ENCODE results near the gene FOLR3.
"Not testable (repeated sequence)": the region's sequence is repeated elsewhere in the genome, so short reads cannot be mapped to it uniquely, and the experiment has no call there.

FOLR3 gene

DNA sequence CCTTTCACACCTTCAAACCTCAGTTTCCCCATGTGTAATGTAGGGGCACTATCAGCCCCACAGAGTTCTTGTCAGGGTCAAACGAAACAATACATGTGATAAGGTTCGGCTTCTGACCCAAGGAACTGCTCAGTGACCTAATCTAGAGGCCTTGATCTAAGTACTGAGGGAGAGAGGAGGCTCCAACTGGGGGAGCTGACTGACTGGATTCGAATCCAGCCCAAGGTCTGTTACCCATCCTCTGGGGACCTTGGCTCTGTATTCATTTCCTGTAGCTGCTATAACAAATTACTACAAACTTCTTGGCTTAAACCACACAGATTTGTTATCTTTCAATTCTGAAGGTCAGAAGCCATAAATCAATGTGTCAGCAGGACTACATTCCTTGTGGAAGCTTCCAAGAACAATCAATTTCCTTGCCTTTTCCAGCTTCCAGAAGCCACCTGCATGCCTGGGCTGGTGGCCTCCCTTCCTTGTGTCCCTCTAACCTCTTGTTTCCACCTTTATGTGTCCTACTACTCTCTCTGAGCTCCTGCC, 12.3 kb upstream of the FOLR3 start:
- no peak for DNase-seq (ENCODE audit: low read depth)

DNA sequence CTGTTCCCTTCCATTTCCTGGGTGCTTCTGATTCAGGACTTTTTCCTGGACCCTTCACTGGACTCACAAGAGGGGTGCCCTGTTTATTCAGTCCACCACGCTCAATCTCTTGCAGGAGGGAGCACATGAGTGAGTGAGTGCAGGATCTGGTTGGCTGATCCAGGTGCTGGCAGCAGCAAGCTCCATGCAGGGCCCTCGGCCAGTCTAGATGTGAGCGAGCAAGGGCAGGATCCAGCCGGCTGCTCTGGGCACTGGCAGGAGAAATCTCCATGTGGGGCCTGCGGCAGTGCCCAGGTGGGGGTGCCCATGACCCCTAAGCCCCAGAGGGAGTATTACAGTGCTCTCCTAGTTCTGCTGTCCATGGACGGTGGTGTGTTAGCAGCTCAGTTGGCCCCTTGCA, 11.5 kb upstream of the FOLR3 start:
- DNase-seq (ENCODE audit: low read depth) = no peak

DNA sequence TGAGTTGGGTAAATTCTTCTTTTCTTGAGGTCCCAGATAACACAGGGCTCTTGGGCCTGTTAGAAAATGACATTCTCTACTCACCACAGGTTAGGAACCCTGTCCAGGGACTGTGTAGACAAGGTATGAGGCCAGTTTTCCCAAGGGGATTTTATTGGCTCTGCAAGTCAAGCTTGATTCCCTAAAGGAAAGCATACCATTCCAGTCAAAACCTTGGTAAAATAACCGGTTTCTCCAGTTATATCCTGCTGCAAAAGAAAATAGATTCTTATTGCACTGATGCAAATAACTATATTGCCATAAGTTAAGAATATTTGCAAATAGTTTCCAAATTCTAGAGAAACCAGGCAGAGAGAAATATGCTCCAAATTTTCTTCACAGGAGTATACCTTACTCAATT, 9.6 kb upstream of the FOLR3 start:
- DNase-seq (ENCODE audit: low read depth) = no peak

DNA sequence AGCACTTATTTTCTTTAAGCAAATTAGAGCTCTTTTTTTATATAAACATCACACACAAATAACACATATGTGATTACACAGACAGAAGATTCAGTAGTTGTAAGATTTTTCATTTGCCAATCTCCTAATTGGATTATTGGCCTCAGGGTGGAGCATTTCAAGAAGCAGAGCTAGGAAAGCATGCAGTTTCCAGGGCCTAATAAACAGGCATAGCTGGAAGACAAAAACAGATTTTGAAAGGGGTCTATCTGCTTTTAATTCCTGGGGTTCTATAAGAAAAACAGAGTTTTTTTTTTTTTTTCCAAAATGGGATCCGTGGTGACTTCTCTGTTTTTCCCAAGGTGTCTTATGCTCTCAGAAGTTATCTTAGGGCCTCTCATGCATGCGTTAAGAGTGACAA, 7.6 kb upstream of the FOLR3 start:
- DNase-seq (ENCODE audit: low read depth) = no peak

DNA sequence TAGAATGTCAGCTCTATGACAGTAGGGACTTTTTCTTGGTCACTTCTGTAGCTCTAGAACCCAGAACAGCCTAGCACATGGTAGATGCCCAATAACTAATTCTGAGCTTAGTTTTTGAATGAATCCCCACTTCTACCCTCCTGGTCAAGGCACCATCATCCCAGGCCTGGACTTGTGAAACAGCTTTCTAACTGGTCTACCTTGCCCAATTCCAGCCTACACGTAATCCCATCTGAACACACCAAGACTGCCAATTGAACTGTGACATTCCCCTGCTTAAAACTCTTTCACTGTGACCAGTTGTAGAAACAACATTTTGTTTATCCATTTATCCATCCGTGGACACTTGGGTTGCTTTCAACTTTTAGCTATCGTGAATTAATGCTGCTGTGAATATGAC, 6.1 kb upstream of the FOLR3 start:
- no peak for DNase-seq (ENCODE audit: low read depth)

DNA sequence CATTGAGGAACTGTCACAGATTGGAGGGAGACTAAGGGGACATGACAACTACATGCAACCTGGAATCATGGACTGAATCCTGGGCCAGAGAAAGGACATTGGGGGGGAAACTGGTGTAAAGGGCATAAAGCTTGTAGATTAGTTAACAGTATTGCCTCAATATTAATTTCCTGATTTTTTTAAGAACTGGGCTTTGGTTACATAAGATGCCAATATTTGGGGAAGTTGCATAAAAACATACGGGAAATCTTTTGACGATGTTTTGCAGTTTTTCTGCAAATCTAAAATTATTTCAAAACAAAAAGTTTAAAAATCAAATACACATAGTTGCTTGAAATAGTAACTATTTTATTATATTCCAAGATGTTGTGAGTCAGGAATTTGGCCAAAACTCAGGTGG, 2.9 kb upstream of the FOLR3 start:
- DNase-seq (ENCODE audit: low read depth) = no peak

DNA sequence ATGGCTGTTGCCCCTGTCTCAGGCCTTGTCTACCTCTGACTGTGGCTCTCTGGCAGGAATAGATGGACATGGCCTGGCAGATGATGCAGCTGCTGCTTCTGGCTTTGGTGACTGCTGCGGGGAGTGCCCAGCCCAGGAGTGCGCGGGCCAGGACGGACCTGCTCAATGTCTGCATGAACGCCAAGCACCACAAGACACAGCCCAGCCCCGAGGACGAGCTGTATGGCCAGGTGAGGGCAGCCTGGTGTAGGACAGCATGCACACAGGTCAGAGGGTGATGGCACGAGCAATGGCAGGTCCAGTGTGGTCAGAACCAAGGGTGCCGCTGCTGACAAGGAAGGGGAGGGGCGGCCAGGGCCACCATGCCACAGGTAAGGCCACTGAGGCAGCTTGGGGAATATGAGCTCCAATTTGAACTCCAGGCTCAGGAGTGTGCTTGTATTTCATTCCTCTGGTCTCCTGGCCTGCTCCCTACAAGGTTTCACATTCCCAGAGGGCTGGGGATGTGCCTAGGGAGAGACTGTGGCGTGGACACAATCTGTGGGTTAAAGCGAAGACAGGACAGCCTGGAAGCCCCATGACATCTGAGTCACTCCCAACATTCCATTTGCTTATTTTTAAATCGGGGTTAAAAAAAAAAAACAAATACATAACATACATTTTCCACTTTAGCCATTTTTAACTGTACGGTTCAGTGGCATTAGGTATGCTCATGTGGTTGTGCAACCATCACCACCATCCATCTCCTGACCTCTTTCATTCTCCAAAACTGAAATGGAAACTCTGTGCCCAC, 562 bp downstream of the FOLR3 start:
- DNase-seq (ENCODE audit: low read depth) = no peak

DNA sequence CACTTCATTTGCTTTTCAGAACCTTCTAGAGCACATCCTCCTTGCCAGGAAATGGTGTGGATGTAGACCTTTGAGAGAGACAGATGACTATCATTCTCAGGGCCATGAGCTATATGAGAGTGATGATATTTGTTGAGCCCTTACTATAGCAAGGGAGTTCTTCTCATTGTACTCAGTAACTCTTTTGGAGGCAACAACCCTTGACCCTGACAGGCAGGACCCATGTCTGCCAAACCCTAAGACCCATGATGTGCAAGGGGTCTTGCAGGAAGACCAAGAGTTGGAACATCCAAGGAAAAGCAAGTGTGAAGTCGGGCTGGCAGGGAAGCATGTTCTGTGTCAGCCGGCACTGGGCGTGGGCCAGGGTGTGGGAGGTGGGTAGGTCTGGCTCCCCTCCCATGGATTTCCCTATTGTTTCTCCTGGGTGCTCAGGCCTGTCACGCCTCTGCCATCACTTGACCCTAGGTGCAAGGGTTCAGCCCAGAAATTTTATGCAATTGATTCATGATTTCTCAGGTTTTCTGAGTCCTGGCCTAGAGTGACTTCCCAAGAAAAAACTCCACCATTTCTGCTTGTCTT, 1.2 kb downstream of the FOLR3 start:
- no peak for DNase-seq (ENCODE audit: low read depth)

DNA sequence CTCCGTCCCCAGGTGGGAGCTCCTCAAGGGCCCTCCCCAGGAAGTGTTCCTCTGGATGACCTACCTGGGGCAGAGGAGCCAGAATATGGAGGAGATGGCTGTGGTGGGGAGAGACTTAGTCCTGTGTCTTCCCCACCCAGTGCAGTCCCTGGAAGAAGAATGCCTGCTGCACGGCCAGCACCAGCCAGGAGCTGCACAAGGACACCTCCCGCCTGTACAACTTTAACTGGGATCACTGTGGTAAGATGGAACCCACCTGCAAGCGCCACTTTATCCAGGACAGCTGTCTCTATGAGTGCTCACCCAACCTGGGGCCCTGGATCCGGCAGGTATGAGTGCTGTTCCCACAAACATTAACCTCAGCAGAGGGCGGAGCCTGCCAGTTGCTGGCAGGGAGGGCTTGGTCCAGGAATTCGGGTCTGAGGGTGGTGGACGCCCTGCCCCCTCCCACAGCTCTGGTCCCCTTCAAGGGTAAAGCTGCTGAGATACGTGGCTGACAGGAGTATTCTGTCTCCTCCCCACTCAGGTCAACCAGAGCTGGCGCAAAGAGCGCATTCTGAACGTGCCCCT, 3.4 kb downstream of the FOLR3 start:
- DNase-seq (ENCODE audit: low read depth) = no peak

DNA sequence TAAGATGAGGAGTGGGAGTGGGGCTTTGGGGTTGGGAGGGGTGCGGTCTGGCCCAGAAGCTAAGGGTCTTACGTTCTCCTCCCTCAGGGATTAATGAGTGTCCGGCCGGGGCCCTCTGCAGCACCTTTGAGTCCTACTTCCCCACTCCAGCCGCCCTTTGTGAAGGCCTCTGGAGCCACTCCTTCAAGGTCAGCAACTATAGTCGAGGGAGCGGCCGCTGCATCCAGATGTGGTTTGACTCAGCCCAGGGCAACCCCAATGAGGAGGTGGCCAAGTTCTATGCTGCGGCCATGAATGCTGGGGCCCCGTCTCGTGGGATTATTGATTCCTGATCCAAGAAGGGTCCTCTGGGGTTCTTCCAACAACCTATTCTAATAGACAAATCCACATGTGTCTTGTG, 4.0 kb downstream of the FOLR3 start:
- no peak for DNase-seq (ENCODE audit: low read depth)

DNA sequence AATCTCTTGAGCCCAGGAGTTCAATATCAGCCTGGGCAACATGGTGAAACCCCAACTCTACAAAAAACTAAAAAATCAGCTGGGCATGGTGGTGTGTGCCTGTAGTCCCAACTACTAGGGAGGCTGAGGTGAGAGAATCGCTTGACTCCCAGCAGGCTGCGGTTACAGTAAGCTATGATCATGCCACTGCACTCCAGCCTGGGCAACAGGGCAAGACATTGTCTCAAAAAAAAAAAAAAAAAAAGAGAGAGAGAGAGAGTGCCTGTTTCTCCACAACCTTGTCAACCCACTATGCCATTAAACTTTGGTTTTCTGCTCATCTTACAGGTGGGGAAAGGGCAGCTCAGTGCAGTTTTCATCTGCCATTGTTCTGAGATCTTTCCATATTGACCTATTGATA, 5.1 kb downstream of the FOLR3 start:
- DNase-seq (ENCODE audit: low read depth) = no peak

DNA sequence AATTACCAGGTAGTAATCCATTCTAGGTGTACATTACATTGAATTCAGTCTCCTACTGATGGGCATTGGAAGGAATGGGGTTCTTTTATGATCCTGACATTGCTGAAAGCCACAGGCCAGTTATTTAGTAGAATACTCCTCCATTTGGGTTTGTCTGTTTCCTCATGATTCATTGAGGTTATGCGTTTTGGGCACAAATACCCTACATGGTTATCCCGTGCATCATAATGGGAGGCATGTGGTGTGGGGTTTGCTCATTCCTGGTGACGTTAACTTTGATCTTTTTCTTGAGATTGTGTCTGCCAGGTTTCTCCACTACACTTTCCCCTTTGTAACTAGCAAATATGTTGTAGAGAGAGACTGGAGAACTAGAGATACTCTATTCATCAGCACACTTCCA, 5.5 kb downstream of the FOLR3 start:
- no peak for DNase-seq (ENCODE audit: low read depth)

DNA sequence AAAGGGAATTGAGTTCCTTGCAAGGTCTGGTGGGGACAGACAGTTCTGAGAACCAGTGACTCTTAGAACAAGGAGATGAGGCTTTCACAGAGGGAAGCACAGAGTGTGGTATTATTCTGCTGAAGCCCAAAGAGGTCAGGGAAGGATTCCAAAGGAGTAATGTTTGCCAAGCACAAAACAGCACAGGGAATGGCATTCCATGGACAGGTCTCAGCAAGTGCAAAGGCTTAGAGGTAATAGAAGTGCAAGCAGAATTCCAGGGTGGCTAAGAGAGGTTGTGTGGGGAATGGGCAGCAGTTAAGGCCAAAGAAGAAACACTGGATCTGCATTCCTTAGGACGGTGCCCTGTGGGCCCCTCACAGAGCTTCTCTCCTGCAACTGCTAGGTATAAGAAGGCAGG, 6.6 kb downstream of the FOLR3 start:
- not testable (repeated sequence) for DNase-seq (ENCODE audit: low read depth)

DNA sequence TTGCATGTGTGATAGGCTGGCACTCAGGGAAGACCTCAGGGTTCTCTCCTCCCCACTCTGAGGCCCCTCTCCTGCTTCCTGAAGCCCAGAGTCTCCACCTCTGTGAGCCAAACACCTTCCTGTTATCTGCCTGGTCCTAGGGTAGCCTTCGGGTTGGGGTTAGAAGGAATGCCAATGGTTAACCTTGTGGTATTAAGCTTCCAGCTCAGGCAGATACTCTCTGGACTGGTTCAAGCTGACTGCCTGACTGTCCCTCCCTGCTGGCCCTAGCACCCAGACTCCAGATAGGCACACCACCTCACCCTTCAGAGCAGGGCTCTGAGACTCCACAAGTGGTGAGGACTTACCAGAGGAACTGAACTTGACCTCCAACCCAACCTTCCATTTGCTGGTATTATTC, 7.0 kb downstream of the FOLR3 start:
- not testable (repeated sequence) for DNase-seq (ENCODE audit: low read depth)

DNA sequence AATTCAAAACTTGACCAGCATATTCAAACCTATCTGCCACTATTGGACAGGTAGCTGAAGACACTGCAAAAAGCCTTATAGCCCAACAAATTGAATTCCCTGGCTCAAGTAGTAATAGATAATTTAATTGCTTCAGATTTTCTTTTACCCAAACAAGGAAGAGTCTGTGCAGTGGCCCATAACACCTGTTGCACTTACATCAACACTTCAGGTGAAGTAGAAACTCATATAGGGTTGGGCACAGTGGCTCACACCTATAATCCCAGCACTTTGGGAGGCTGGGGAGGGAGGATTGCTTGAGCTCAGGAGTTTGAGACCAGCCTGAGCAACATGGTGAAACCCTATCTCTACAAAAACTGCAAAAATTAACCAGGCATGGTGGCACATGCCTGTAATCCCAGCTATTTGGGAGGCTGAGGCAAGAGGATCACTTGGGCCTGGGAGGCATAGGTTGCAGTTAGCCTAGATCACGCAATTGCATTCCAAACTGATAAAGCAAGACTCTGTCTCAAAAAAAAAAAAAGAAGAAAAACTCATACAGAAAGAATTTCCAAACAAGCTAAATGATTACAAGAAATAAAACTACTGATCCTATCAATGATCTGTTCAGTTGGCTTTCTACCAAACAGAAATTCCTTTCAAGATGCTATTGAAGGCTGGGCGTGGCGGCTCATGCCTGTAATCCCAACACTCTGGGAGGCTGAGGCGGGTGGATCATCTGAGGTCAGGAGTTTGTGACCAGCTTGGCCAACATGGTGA, 9.5 kb downstream of the FOLR3 start:
- no peak for DNase-seq (ENCODE audit: low read depth)

DNA sequence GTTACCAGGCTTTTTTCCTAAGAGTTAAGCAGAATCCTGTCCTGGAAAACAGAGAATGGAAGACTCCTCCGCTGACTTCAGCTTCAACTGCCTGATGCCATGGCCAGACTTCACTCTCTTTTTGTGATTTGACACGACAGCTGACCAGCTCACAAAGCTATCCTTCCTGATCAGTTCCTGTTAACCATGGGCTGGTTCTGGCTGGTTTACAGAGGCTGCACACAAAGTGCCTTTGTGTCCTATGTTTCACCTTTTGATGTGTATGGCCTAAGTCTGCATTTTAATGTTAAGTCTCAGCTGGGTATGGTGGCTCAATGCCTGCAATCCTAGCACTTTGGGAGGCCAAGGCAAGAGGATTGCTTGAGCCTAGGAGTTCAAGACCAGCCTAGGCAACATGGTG, 11.1 kb downstream of the FOLR3 start:
- DNase-seq (ENCODE audit: low read depth) = no peak

DNA sequence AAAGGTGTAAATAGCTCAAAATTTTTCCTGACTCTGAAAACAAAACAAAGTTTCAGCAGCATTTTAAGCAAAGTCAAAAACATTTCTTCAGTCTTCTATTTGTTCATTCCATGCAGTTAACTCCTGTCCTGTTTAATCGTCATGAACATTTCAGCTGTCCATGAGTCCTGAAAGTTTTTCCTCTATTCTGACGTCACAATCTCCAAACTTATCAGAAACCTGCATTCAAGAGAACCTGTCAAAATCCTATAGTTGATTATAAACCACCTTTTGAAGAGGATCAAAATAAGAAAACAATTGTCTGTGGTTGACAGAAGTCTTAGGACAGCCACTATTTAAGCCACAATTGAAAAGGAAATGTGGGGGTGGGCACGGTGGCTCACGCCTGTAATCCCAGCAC, 15.4 kb downstream of the FOLR3 start:
- DNase-seq (ENCODE audit: low read depth) = no peak

DNA sequence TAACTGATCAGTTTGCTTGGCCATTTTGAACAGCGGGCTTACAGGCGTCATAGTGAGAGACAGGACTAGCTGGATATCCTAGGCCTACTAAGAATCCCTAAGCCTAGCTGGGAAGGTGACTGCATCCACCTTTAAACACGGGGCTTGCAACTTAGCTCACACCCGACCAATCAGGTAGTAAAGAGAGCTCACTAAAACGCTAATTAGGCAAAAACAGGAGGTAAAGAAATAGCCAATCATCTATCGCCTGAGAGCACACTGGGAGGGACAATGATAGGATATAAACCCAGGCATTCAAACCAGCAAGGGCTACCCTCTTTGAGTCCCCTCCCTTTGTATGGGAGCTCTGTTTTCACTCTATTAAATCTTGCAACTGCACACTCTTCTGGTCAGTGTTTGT, 18.3 kb downstream of the FOLR3 start:
- DNase-seq (ENCODE audit: low read depth) = not testable (repeated sequence)

DNA sequence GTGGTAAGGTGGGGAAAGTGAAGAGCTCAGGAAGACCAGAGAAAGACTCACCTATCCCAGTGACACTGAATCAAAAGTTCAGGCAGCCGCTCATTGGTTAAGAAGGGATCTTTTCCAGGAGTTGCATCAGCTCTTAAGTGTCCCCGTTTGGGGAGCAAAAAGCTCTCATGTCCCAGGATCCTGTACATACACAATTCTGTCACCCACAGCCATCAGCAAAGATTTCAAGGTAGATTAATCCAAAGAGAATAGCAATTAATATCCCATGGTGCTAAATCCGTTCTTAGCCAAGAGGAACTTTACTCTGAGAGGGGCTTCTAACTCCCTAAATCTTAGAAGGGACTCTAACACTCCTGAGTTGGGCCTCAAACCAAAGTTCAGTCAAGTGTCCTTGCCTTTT, 19.3 kb downstream of the FOLR3 start:
- no peak for DNase-seq (ENCODE audit: low read depth)

DNA sequence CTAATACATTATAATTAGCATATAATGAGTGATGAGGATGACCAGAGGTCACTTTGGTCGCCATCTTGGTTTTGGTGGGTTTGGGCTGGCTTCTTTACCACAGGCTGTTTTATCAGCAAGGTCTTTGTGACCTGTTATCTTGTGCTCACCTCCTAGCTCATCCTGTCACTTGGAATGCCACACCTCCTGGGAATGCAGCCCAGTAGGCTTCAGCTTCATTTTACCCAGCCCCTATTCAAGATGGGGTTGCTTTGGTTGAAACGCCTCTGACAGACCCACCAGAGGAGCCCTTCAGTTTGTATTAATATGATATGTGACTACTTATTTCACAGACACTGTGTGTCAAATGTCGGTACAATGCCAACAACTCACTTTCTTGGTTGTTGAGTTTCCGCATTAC, 20.2 kb downstream of the FOLR3 start:
- DNase-seq (ENCODE audit: low read depth) = no peak

DNA sequence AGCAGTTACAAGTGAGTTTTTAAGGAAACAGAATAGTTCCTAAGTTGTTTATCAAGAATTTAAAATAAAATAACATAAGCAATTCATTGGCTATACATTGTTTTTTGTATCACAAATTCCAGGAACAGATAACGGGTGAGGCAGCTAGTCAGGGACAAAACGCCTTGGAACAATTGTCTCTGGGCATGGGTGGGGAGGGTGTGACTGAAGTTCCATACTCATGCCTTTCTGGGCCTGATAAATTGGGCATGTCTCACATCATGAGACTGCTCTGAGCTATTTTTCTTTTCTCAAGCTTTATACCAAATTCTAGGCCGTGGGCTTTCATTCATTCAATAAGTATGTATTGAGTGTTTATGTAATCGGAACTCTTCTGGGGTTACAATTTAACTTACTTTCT, 21.6 kb downstream of the FOLR3 start:
- DNase-seq (ENCODE audit: low read depth) = no peak

DNA sequence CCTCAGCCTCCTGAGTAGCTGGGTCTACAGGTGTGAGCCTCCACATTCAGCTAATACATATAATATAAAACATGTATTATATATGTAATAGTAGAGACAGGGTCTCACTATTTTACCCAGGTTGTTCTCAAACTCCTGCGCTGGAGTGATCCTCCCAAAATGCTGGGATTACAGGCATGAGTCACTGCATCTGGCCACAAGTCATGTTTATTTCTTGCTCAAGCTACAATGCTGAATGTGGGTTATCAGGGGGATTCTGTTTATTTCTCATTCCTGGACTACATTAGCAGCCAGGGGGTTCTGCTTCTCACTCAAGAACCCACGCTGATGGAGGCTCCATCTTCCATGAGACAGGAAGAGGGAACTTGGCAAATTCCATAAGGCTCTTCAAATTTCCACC, 24.8 kb downstream of the FOLR3 start:
- DNase-seq (ENCODE audit: low read depth) = no peak

Measured in stimulated activated CD8-positive, alpha-beta memory T cell treated with anti-CD3 and anti-CD28 coated beads, Interleukin-4, amount 100 ng/mL, for 24 hours (primary cell).